Colonic mucosa (tissue), 4 donors: ENCODE measurements around the gene AP4S1. TPM values are rescaled to one million over a fixed set of nuclear protein-coding genes. Genes with fewer than 3 reads are reported as not detected.

Source experiments
- DNase-seq: peaks from one replicate; pipeline ENCODE4 v3.0.0-alpha.2; 2020
- H3K27ac ChIP-seq: fragments of 200-600 bp; one replicate; pipeline ENCODE4 v1.8.0; 2021
- H3K27me3 ChIP-seq: fragments of 200-600 bp; one replicate; pipeline ENCODE4 v1.8.0; 2021
- H3K36me3 ChIP-seq: fragments of 200-600 bp; one replicate; pipeline ENCODE4 v1.8.0; 2021
- H3K4me1 ChIP-seq: fragments of 200-600 bp; one replicate; pipeline ENCODE4 v1.8.0; 2021; ENCODE audit warnings: mild to moderate bottlenecking
- H3K4me3 ChIP-seq: fragments of 200-600 bp; one replicate; pipeline ENCODE4 v1.8.0; 2021
- H3K9ac ChIP-seq, 2 donors: one replicate each; pipeline ENCODE4 v1.7.0; 2013; ENCODE audit warnings: control low read depth in 2 of 2, low read depth in 2 of 2, low read length in 2 of 2
- H3K9me3 ChIP-seq: fragments of 200-600 bp; one replicate; pipeline ENCODE4 v1.8.0; 2021
- CTCF ChIP-seq: fragments of 200-600 bp; IDR thresholded peaks from one replicate; pipeline ENCODE4 v1.8.0; 2022; ENCODE audit warnings: antibody characterized with exemption, mild to moderate bottlenecking
- intact Hi-C: fragments of 100-400 bp; cut with DNase I; formaldehyde crosslinking; loops from one replicate; pipeline ENCODE4 v1.14.1; 2022
- microRNA-seq: library from miRNA; unstranded; fragments of <30 nt; microRNA quantifications from one replicate; pipeline ENCODE4, GENCODE V29; 2019
- total RNA-seq, 2 donors: library from RNA; stranded (reverse); fragmentation: NEBNext Ultra II Directional in 1 of 2; extraction: Animal tissue kit (Norgen Biotek cat#: 25700) in 1 of 2; gene quantifications; one replicate each; pipeline ENCODE4 v1.2.1, GENCODE V29; 2021
- donor health status: healthy.
- donor health status: DM: no; HTN: no; CAD: no.
- donor health status: DM: no; HTN: no; CAD: no.

The AP4S1 gene
- total RNA-seq, 2 donors from 2014 or later, result 3.3 to 4.9 TPM

- Histone ChIP-seq H3K36me3 (peaks cover 12% of the 10 kb centered on the region), H3K27me3 (no peaks in the 10 kb centered on the region)
- intact Hi-C loops, result no loop called here
Measured at GRCh38 chr14:31138301-31138700, 112.9 kb downstream of the AP4S1 start.

DNA sequence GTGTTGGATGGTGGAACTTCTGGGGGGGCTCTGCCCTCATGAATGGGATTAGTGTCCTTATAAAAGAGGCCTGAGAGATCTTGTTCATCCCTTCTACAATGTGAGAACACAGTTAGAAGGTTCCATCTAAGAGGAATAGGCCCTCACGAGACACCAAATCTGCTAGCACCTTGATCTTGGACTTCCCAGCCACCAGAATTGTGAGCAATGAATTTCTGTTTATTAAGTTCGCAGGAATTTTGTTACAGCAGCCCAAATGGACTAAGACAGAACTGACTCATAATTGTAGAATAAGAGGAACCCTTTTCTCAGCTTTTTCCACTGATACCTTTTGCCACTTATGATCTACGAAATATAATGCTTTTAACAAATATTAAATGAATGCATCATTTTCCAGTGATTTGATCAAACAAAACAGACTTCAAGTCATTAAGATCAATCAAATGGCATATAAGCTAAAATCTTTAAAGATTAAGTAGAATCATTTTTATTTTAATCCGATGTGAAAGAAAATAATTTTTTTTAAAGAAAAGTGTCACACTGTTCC is 113.9 kb downstream of the AP4S1 start:
- H3K36me3 ChIP-seq, result peaks cover 13% of the 10 kb centered on the region
- no peak overlapping the region for H3K27ac ChIP-seq
- no peaks in the 10 kb centered on the region for H3K27me3 ChIP-seq
- intact Hi-C loops, result no loop called here
- no peak overlapping the region for H3K9ac ChIP-seq
- no peak overlapping the region for H3K4me3 ChIP-seq
- no peaks in the 10 kb centered on the region for H3K9me3 ChIP-seq
- DNase-seq, result no peak
- H3K4me1 ChIP-seq, result no peaks in the 10 kb centered on the region
- TF ChIP-seq CTCF, result no peak

More at GRCh38 chr14:31138301-31138700, 112.9 kb downstream of the AP4S1 start:
- Histone ChIP-seq H3K4me3 (no peak overlapping the region), H3K4me1 (no peaks in the 10 kb centered on the region), H3K27ac (no peak overlapping the region), H3K9me3 (no peaks in the 10 kb centered on the region), H3K9ac (no peak overlapping the region)
- no peak for TF ChIP-seq CTCF
- no peak for DNase-seq

GRCh38 chr14:31142455-31143087 is 117.1 kb downstream of the AP4S1 start:
- TF ChIP-seq CTCF, result no peak
- H3K4me3 ChIP-seq, result no peak overlapping the region
- H3K36me3 ChIP-seq, result peaks cover 25% of the 10 kb centered on the region
- H3K9me3 ChIP-seq, result no peaks in the 10 kb centered on the region
- intact Hi-C loops, result no loop called here
- no peak for DNase-seq
- H3K4me1 ChIP-seq, result no peaks in the 10 kb centered on the region
- no peak overlapping the region for H3K9ac ChIP-seq
- no peak overlapping the region for H3K27ac ChIP-seq
- no peaks in the 10 kb centered on the region for H3K27me3 ChIP-seq

Small RNAs within 50 kb of the gene (microRNA-seq; reads per million reads assigned to microRNA genes)
- gene MIR624, result 13.2 reads per million, percentile 21 among the genes with 10 or more reads in this experiment

Other genes with a start within 250 kb of the AP4S1 start
- 1 to 10 TPM in 1 of 2 donors, under 1 TPM in 1; 0.91 to 2.4 TPM for gene COCH, start 151.1 kb upstream of the AP4S1 start, total RNA-seq
- 10 to 100 TPM; 23.6 to 41.1 TPM for gene STRN3, start 730 bp downstream of the AP4S1 start, total RNA-seq
- 100 to 1,000 TPM; 113 to 148 TPM for gene HECTD1, start 182.1 kb downstream of the AP4S1 start, total RNA-seq